Activated B cell treated with CpG ODN at 0.5 μM for 24 hours (primary cell): Measurements from ENCODE around the gene AQP1. TPM values are rescaled to one million over a fixed set of nuclear protein-coding genes. Genes with fewer than 3 reads are reported as not detected.

Experiments
- ATAC-seq: fragments of 200-7000 bp; cut with Tn5 transposase; one replicate; pipeline ENCODE4 v1.10.0; 2021; ENCODE audit warnings: low read depth, mild to moderate bottlenecking, moderate library complexity
- CTCF ChIA-PET: fragments of 350-600 bp; sonication (Branson Sonifier 250); formaldehyde crosslinking; loops from one replicate; lab custom pipeline; 2021; ENCODE audit warnings: antibody characterized with exemption; lab: Charles Lee
- POLR2A ChIA-PET: fragments of 350-600 bp; sonication (Branson Sonifier 250); formaldehyde crosslinking; loops from one replicate; lab custom pipeline; 2021; ENCODE audit warnings: antibody characterized with exemption; lab: Charles Lee
- DNase-seq: peaks from one replicate; pipeline ENCODE4 v3.0.0; 2022
- H3K27ac Mint-ChIP-seq: one replicate; pipeline ENCODE4 v1.8.0; 2020; ENCODE audit warnings: mixed read lengths
- H3K27me3 Mint-ChIP-seq: one replicate; pipeline ENCODE4 v1.8.0; 2021; ENCODE audit warnings: mixed read lengths
- H3K36me3 Mint-ChIP-seq: one replicate; pipeline ENCODE4 v1.8.0; 2021; ENCODE audit warnings: low read depth, mixed read lengths
- H3K4me1 Mint-ChIP-seq: one replicate; pipeline ENCODE4 v1.8.0; 2021; ENCODE audit warnings: mixed read lengths
- H3K4me3 Mint-ChIP-seq: one replicate; pipeline ENCODE4 v1.8.0; 2020; ENCODE audit warnings: mild to moderate bottlenecking, mixed read lengths
- H3K9me3 Mint-ChIP-seq: one replicate; pipeline ENCODE4 v1.8.0; 2020; ENCODE audit warnings: mixed read lengths
- CTCF ChIP-seq: fragments of 200-600 bp; IDR thresholded peaks from one replicate; pipeline ENCODE4 v1.8.0; 2022; ENCODE audit warnings: antibody characterized with exemption, mild to moderate bottlenecking
- intact Hi-C: fragments of 100-400 bp; cut with micrococcal nuclease; formaldehyde crosslinking; loops from one replicate; pipeline ENCODE4 v1.15.1; 2024
- total RNA-seq: library from RNA; stranded (reverse); gene quantifications from 2 replicates; pipeline ENCODE4 v1.2.3, GENCODE V29; 2022

The AQP1 gene
- total RNA-seq, 1 donor from 2014 or later = 0.44 TPM

DNA sequence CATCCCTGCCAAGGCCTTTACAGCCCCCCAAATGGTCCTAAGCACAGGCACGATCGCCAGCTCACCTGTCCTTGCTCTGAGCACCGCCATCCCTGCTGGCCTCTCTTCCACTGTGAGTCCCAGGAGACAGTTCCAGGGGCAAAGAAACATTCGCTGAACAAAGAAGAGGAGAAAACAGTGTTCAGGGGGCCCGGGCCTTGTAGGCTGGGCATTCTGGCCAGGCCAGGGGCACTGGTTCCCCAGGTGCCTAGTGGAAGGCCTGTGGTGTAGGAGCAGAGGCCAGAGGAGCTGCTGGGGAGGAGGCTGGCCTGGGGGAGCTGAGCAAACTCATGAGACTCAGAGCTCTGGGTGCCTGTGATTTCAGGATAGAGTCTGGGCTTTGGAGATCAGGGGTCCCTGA lies 22.6 kb downstream of the AQP1 start:
- CTCF ChIA-PET = no interaction called here
- POLR2A ChIA-PET = no interaction called here
- Mint-ChIP-seq H3K4me1 (no peaks in the 10 kb centered on the region), H3K9me3 (no peaks in the 10 kb centered on the region), H3K36me3 (no peaks in the 10 kb centered on the region), H3K27me3 (peaks cover 11% of the 10 kb centered on the region), H3K4me3 (no peak overlapping the region), H3K27ac (no peak overlapping the region)
- DNase-seq (no peak), ATAC-seq (no peak)
- intact Hi-C loops = no loop called here
- TF ChIP-seq CTCF = no peak

GRCh38 chr7:30934732-30935568 lies 23.3 kb downstream of the AQP1 start:
- peaks cover 13% of the 10 kb centered on the region for H3K27me3 Mint-ChIP-seq
- intact Hi-C loops = no loop called here
- H3K27ac Mint-ChIP-seq = no peak overlapping the region
- H3K4me1 Mint-ChIP-seq = no peaks in the 10 kb centered on the region
- ATAC-seq (no peak), DNase-seq (no peak)
- POLR2A ChIA-PET = no interaction called here
- H3K9me3 Mint-ChIP-seq = no peaks in the 10 kb centered on the region
- TF ChIP-seq CTCF = no peak
- no peaks in the 10 kb centered on the region for H3K36me3 Mint-ChIP-seq
- H3K4me3 Mint-ChIP-seq = no peak overlapping the region
- CTCF ChIA-PET = no interaction called here

- Mint-ChIP-seq H3K27me3 (peaks cover 13% of the 10 kb centered on the region), H3K27ac (no peak overlapping the region), H3K4me3 (no peak overlapping the region), H3K4me1 (no peaks in the 10 kb centered on the region), H3K9me3 (no peaks in the 10 kb centered on the region), H3K36me3 (no peaks in the 10 kb centered on the region)
- intact Hi-C loops = no loop called here
- DNase-seq (no peak), ATAC-seq (no peak)
- no peak for TF ChIP-seq CTCF
- ChIA-PET CTCF (no interaction called here), POLR2A (no interaction called here)
Observed at GRCh38 chr7:30935569-30935877, 23.9 kb downstream of the AQP1 start.

DNA sequence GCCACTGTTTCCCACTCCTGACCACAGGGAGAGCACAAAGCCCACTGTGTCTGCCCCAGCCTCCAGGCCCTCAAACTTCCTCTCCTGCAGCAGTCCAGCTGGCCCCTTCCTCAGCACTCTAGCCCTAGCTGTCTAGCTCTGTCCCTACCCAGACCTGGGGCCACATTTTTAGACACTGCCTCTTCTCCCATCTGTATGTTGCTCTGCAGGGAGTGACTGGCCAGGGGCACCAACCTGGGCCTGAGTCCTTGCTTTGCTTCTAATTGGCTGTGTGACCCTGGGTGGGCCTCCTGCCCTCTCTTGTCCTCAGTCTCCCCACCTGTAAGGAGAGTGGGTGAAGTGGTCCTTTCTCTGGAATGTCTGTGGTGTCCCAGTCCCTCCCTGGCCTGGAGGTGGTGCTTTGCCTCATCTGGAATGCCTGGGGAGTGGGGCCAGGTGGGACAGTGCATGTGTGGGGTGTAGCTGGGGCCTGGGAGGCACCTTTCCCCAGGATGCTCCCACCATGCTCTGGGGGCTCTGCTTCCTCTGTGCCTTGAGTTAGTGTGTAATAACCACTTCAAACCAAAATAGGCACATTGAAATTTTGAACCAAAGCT lies 25.1 kb downstream of the AQP1 start:
- peaks cover 20% of the 10 kb centered on the region for H3K27me3 Mint-ChIP-seq
- ChIA-PET CTCF (interaction anchor here (1.8 kb wide), 1 partner anchor 8 kb away, joined by 6 read pairs; no protein-coding TSS in a partner anchor), POLR2A (no interaction called here)
- H3K36me3 Mint-ChIP-seq = no peaks in the 10 kb centered on the region
- no peak for ATAC-seq
- intact Hi-C loops = no loop called here
- no peak for TF ChIP-seq CTCF
- H3K9me3 Mint-ChIP-seq = no peaks in the 10 kb centered on the region
- H3K4me1 Mint-ChIP-seq = no peaks in the 10 kb centered on the region
- no peak overlapping the region for H3K27ac Mint-ChIP-seq
- no peak for DNase-seq
- no peak overlapping the region for H3K4me3 Mint-ChIP-seq

GRCh38 chr7:30937416-30937815 lies 25.8 kb downstream of the AQP1 start:
- H3K4me1 Mint-ChIP-seq = no peaks in the 10 kb centered on the region
- H3K4me3 Mint-ChIP-seq = no peak overlapping the region
- H3K27ac Mint-ChIP-seq = no peak overlapping the region
- POLR2A ChIA-PET = no interaction called here
- peaks cover 20% of the 10 kb centered on the region for H3K27me3 Mint-ChIP-seq
- intact Hi-C loops = no loop called here
- DNase-seq = no peak
- H3K36me3 Mint-ChIP-seq = no peaks in the 10 kb centered on the region
- TF ChIP-seq CTCF = no peak
- no peak for ATAC-seq
- CTCF ChIA-PET = interaction anchor here (1.8 kb wide), 1 partner anchor 9 kb away, joined by 6 read pairs; no protein-coding TSS in a partner anchor
- H3K9me3 Mint-ChIP-seq = peaks cover 1% of the 10 kb centered on the region
